Measurements from ENCODE around the gene TIMP2. TPM values are rescaled to one million over a fixed set of nuclear protein-coding genes. Genes with fewer than 3 reads are reported as not detected.

Gene TIMP2
- total RNA-seq, 4 donors from 2014 or later = 20.4 to 28.7 (median 27.0) TPM

- Histone ChIP-seq H3K4me1 (peaks cover 22 to 23% of the 10 kb centered on the region in 2 donors), H3K4me3 (no peak overlapping the region), H3K27ac (no peak overlapping the region), H3K27me3 (no peaks in the 10 kb centered on the region), H3K36me3 (no peaks in the 10 kb centered on the region), H3K9me3 (no peaks in the 10 kb centered on the region)
- in situ Hi-C loops (cut with MboI; ENCODE audit: low sequenced_read_pairs in 4 of 4) (no loop called here), intact Hi-C loops (cut with DNase I; ENCODE audit: low total_unique reads) (no loop called here)
- DNase-seq (no peak), ATAC-seq (no peak)
- TF ChIP-seq POLR2A (IDR thresholded peaks at IDR 0.05) = no peak
- TF ChIP-seq, protein P1, sequence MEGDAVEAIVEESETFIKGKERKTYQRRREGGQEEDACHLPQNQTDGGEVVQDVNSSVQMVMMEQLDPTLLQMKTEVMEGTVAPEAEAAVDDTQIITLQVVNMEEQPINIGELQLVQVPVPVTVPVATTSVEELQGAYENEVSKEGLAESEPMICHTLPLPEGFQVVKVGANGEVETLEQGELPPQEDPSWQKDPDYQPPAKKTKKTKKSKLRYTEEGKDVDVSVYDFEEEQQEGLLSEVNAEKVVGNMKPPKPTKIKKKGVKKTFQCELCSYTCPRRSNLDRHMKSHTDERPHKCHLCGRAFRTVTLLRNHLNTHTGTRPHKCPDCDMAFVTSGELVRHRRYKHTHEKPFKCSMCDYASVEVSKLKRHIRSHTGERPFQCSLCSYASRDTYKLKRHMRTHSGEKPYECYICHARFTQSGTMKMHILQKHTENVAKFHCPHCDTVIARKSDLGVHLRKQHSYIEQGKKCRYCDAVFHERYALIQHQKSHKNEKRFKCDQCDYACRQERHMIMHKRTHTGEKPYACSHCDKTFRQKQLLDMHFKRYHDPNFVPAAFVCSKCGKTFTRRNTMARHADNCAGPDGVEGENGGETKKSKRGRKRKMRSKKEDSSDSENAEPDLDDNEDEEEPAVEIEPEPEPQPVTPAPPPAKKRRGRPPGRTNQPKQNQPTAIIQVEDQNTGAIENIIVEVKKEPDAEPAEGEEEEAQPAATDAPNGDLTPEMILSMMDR (IDR thresholded peaks at IDR 0.05 in 4 of 5, conservative IDR thresholded peaks at IDR 0.05 in 1 of 5) = no peak
These were observed 23.4 kb downstream of the TIMP2 start for GRCh38 chr17:78901806-78902205.

DNA sequence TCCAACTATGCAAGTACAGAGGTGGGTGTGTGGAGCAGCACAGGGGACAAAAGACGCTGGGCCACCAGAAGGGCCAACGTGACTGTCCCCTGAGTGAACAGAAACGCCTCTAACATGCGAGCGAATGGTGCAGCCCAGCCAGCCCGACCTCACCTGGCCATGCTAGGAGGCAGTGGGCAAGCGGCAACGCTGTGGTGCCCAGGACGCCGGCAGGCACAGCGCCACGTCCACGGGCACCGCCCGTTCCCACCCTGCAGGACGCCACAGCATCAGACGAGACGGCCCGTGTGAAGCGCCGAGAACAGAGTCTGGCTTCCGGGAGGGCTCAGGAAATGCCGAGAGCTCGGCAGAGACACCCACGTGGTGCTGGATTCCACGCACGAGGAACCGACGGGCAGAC is 24.4 kb downstream of the TIMP2 start:
- H3K27me3 ChIP-seq = no peaks in the 10 kb centered on the region
- no peak for TF ChIP-seq POLR2A (IDR thresholded peaks at IDR 0.05)
- TF ChIP-seq, protein P1 (IDR thresholded peaks at IDR 0.05 in 4 of 5, conservative IDR thresholded peaks at IDR 0.05 in 1 of 5) = no peak
- intact Hi-C loops (cut with DNase I; ENCODE audit: low total_unique reads) (no loop called here), in situ Hi-C loops (cut with MboI; ENCODE audit: low sequenced_read_pairs in 4 of 4) (no loop called here)
- H3K27ac ChIP-seq = no peak overlapping the region
- DNase-seq = no peak
- H3K36me3 ChIP-seq = no peaks in the 10 kb centered on the region
- no peak for ATAC-seq
- H3K4me1 ChIP-seq = peaks cover 32% of the 10 kb centered on the region in 2 donors
- H3K9me3 ChIP-seq = no peaks in the 10 kb centered on the region
- no peak overlapping the region for H3K4me3 ChIP-seq

DNA sequence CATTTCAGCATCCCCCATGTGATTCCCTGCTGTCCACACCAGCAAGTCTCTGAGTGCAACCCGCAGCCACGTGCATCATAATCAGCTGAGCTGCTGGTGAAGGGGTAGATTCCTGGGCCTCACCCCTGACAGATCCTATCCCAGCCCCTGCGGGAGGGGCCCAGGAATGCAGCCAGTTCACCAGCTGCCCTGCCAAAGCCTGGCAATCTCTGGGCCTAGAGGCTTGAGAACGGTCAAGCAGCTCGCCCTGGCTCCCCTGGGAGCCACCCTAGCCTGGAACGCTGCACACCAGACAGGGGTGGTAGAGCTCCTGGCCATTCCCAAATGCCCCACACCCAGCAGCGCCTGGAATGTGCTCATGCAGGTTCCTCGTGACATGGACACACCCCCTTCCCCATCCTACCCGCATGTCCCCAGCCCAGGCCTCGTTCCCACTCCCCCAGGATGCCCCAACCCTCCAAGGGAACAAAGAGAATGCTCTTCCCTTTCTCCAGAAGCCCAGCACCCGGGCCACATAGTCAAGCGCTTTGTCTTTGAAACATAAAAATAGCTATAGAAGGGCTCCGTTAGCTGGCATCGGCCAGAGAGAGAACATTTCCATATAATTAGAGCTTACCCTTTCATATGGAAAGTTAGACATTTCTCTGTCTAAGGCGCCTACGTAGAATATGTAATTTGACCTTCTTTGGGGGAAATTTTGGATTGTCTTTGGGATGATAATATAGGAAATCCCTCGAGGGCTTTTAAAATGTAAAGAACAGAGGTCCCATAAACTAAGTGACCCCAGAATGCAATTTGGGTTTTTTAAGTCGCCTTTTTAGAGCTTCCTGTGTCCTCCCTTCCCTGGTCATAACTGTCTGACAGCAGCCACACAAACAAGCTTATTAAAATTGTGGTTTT is 25.6 kb downstream of the TIMP2 start:
- ATAC-seq (no peak), DNase-seq (no peak)
- no peak overlapping the region for H3K27ac ChIP-seq
- H3K9me3 ChIP-seq = no peaks in the 10 kb centered on the region
- TF ChIP-seq, protein P1 (IDR thresholded peaks at IDR 0.05 in 4 of 5, conservative IDR thresholded peaks at IDR 0.05 in 1 of 5) = no peak
- no peak for TF ChIP-seq POLR2A (IDR thresholded peaks at IDR 0.05)
- H3K4me3 ChIP-seq = no peak overlapping the region
- no peaks in the 10 kb centered on the region for H3K36me3 ChIP-seq
- no peaks in the 10 kb centered on the region for H3K27me3 ChIP-seq
- in situ Hi-C loops (cut with MboI; ENCODE audit: low sequenced_read_pairs in 4 of 4) = no loop called here
- peaks cover 38 to 42% of the 10 kb centered on the region in 2 donors for H3K4me1 ChIP-seq
- intact Hi-C loops (cut with DNase I; ENCODE audit: low total_unique reads) = no loop called here

DNA sequence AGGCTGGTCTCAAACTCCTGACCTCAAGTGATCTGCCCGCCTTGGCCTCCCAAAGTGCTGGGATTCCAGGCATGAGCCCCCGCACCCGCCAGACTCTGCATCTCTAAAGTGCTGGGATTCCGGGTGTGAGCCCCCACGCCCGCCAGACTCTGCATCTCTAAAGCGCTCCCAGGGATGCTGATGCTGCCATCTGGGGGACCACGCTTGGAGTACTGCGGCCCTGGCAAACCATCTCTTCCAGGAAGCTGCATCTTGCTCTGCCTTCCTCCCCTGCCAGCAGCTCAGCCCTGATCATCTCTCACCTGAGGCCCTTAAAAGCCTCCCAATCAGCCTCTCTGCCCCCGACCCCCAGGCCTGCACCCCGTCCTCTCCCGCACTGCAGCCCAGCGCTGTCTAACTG is 26.2 kb downstream of the TIMP2 start:
- H3K27ac ChIP-seq = no peak overlapping the region
- intact Hi-C loops (cut with DNase I; ENCODE audit: low total_unique reads) = no loop called here

More for the DNA sequence above, 26.2 kb downstream of the TIMP2 start:
- Histone ChIP-seq H3K27me3 (no peaks in the 10 kb centered on the region), H3K9me3 (no peaks in the 10 kb centered on the region), H3K4me1 (peaks cover 42% of the 10 kb centered on the region in 2 donors), H3K4me3 (no peak overlapping the region), H3K36me3 (no peaks in the 10 kb centered on the region)
- in situ Hi-C loops (cut with MboI; ENCODE audit: low sequenced_read_pairs in 4 of 4) = no loop called here
- DNase-seq = no peak
- ATAC-seq = no peak
- TF ChIP-seq POLR2A (IDR thresholded peaks at IDR 0.05) = no peak
- TF ChIP-seq, protein P1 (IDR thresholded peaks at IDR 0.05 in 4 of 5, conservative IDR thresholded peaks at IDR 0.05 in 1 of 5) = no peak
